Bronchial epithelial cell (primary cell): ENCODE measurements around the gene CEP76. TPM values are rescaled to one million over a fixed set of nuclear protein-coding genes. Genes with fewer than 3 reads are reported as not detected.

Experiments used
- DNase-seq: peaks from one replicate; pipeline ENCODE4 v3.0.0-alpha.2; 2010; ENCODE audit warnings: low read depth
- FAIRE-seq: peaks from 2 replicates; lab custom pipeline; 2011; peaks lifted over from hg19 to GRCh38; lab: Jason Lieb, UNC
- H3K27me3 ChIP-seq: 2 replicates; pipeline ENCODE4 v1.5.1; 2011; ENCODE audit warnings: low read length; ENCODE audit not compliant: control insufficient read depth, insufficient read depth
- H3K36me3 ChIP-seq: 2 replicates; pipeline ENCODE4 v1.5.1; 2011; ENCODE audit warnings: low read length; ENCODE audit not compliant: control insufficient read depth, insufficient read depth
- H3K4me3 ChIP-seq: 2 replicates; pipeline ENCODE4 v1.5.1; 2011; ENCODE audit warnings: mild to moderate bottlenecking, low read depth, low read length, control low read depth
- CTCF ChIP-seq: IDR thresholded peaks from 2 replicates; pipeline ENCODE4 v1.5.1; 2011; ENCODE audit warnings: mild to moderate bottlenecking, moderate library complexity, low read length, control low read depth, inconsistent platforms; ENCODE audit not compliant: insufficient read depth, severe bottlenecking
- total RNA-seq: library from RNA; depleted of rRNA; stranded (reverse); fragments of >200 nt; gene quantifications from 2 replicates; pipeline ENCODE4 v1.2.1, GENCODE V29; 2014

The CEP76 gene
- total RNA-seq, 1 donor from 2014 or later, result 11.3 TPM

DNA sequence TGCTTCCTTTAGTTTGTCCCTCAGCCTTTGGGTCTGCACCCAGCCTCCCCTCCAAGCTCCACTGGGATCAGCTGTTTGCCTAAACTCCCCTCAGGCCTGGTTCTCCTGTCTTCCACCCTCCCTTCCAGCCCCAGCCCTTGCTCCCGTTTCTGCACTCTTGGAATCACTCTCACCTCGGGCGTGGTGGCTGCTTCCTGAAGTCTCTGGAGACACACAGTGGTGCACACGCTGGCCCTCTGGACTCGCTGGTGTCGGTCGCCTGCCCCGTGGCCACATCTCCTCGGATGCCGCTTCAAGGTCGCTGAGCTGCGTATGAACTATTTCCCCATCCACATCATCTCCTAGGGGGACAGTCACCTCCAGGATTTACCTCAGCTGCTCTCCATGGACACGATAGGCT is 46.6 kb upstream of the CEP76 start:
- FAIRE-seq, result no peak
- TF ChIP-seq CTCF, result no peak
- DNase-seq, result no peak

GRCh38 chr18:12748671-12749070 is 46.1 kb upstream of the CEP76 start:
- FAIRE-seq (no peak), DNase-seq (no peak)
- Histone ChIP-seq H3K27me3 (no peaks in the 10 kb centered on the region), H3K4me3 (no peak overlapping the region), H3K36me3 (no peaks in the 10 kb centered on the region)
- no peak for TF ChIP-seq CTCF

More for the DNA sequence above, 46.6 kb upstream of the CEP76 start:
- Histone ChIP-seq H3K27me3 (no peaks in the 10 kb centered on the region), H3K4me3 (no peak overlapping the region), H3K36me3 (no peaks in the 10 kb centered on the region)

GRCh38 chr18:12747530-12748315 is 45.2 kb upstream of the CEP76 start:
- DNase-seq (no peak), FAIRE-seq (no peak)
- no peak for TF ChIP-seq CTCF
- H3K27me3 ChIP-seq, result no peaks in the 10 kb centered on the region
- no peak overlapping the region for H3K4me3 ChIP-seq
- no peaks in the 10 kb centered on the region for H3K36me3 ChIP-seq

GRCh38 chr18:12745095-12745795 is 42.7 kb upstream of the CEP76 start:
- Histone ChIP-seq H3K27me3 (no peaks in the 10 kb centered on the region), H3K4me3 (no peak overlapping the region), H3K36me3 (no peaks in the 10 kb centered on the region)
- DNase-seq (peak; percentile 81), FAIRE-seq (no peak)
- no peak for TF ChIP-seq CTCF

DNA sequence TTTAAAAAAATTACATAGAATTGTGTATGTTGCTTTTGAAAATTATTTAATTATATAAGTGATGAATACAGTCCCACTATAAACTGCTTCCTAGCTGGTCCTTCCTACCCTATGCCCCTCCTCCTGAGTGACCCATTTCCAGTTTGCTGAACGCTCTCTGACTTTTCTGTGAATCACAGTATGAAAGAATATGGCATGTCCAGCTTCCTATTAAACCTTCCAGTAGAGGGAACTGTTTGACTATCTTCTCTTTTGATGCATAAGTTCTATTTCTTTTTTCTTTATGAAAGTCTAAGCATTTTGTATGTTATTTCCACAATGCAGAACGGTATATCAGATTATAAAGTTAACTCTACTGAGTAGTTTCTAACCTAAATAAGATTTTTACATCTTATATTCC is 41.6 kb upstream of the CEP76 start:
- Histone ChIP-seq H3K27me3 (no peaks in the 10 kb centered on the region), H3K36me3 (no peaks in the 10 kb centered on the region), H3K4me3 (no peak overlapping the region)
- TF ChIP-seq CTCF, result peak; percentile 44
- DNase-seq, result peak; percentile 85
- FAIRE-seq, result no peak
